ENCODE results near the gene SYTL3. TPM values are rescaled to one million over a fixed set of nuclear protein-coding genes. Genes with fewer than 3 reads are reported as not detected.
A peak's percentile ranks its signal among the peaks of the same experiment; 100 is the strongest.

SYTL3 gene
- total and polyA plus RNA-seq, 10 of the 15 experiments (the other 5 are each of a cell fraction or from before 2014, with no cell fraction given): 3.3 to 12.1 (median 6.9) TPM

- TF ChIP-seq ESRRA (IDR thresholded peaks at IDR 0.05; ENCODE audit: low read length) (0 out of 2 replicates have a peak, but pooled peaks have one; percentile 27), NR2F1 (conservative IDR thresholded peaks at IDR 0.05) (peak; percentile 73; the same call in 1 of the 2 replicates), ZBTB40 (IDR thresholded peaks at IDR 0.05; ENCODE audit: borderline replicate concordance) (no peak), NKRF (conservative IDR thresholded peaks at IDR 0.05) (no peak; the same call in 1 of the 2 replicates), TBL1XR1 (IDR thresholded peaks at IDR 0.05; ENCODE audit: low read depth, low read length) (peak; percentile 75; the same call in 1 of the 2 replicates), YBX1 (IDR thresholded peaks at IDR 0.05) (no peak), MAX (IDR thresholded peaks at IDR 0.05; ENCODE audit: low read depth, low read length) (no peak; the same call in 1 of the 2 replicates), EED (IDR thresholded peaks at IDR 0.05; ENCODE audit: low read depth) (peak; percentile 100), E4F1 (IDR thresholded peaks at IDR 0.05; ENCODE audit: borderline replicate concordance, partially characterized antibody) (no peak), ZBTB4 (CRISPR knock-in tag; IDR thresholded peaks at IDR 0.05) (no peak), PAX8 (IDR thresholded peaks at IDR 0.05) (no peak; the same call in 1 of the 2 replicates), BCLAF1 (IDR thresholded peaks at IDR 0.05) (no peak)
Measured at GRCh38 chr6:158649289-158650143, at the start of gene SYTL3 (continued).

Data from GM12878 (cell line).